CD1c-positive myeloid dendritic cell (primary cell): ENCODE results near the gene TBX4.

Experiments
- DNase-seq: peaks from one replicate; pipeline ENCODE4 v3.0.0-alpha.2; 2016; ENCODE audit errors: extremely low spot score

TBX4 gene

GRCh38 chr17:61412860-61413660 lies 39.2 kb upstream of the TBX4 start:
- no peak for DNase-seq

GRCh38 chr17:61413661-61414126 lies 38.5 kb upstream of the TBX4 start:
- no peak for DNase-seq

GRCh38 chr17:61414141-61414935 lies 37.9 kb upstream of the TBX4 start:
- DNase-seq, result no peak

GRCh38 chr17:61414936-61415251 lies 37.3 kb upstream of the TBX4 start:
- DNase-seq, result no peak

GRCh38 chr17:61415374-61416210 lies 36.6 kb upstream of the TBX4 start:
- no peak for DNase-seq

- DNase-seq, result no peak
These were observed 36.0 kb upstream of the TBX4 start for GRCh38 chr17:61416211-61416539.

GRCh38 chr17:61416540-61417363 lies 35.5 kb upstream of the TBX4 start:
- peak; percentile 82 for DNase-seq

- DNase-seq, result no peak
These were observed 33.8 kb upstream of the TBX4 start for GRCh38 chr17:61418449-61418848.

GRCh38 chr17:61419496-61420046 lies 32.7 kb upstream of the TBX4 start:
- no peak for DNase-seq

GRCh38 chr17:61420052-61420451 lies 32.2 kb upstream of the TBX4 start:
- no peak for DNase-seq

GRCh38 chr17:61420745-61421398 lies 31.4 kb upstream of the TBX4 start:
- DNase-seq, result no peak

GRCh38 chr17:61421460-61421859 lies 30.8 kb upstream of the TBX4 start:
- no peak for DNase-seq

GRCh38 chr17:61422116-61422799 lies 30.0 kb upstream of the TBX4 start:
- DNase-seq, result no peak

GRCh38 chr17:61422869-61423268 lies 29.4 kb upstream of the TBX4 start:
- no peak for DNase-seq

GRCh38 chr17:61423967-61424649 lies 28.1 kb upstream of the TBX4 start:
- DNase-seq, result no peak

GRCh38 chr17:61425682-61426481 lies 26.3 kb upstream of the TBX4 start:
- no peak for DNase-seq

- DNase-seq, result no peak
These were observed 25.5 kb upstream of the TBX4 start for GRCh38 chr17:61426482-61427304.

GRCh38 chr17:61427567-61427966 lies 24.7 kb upstream of the TBX4 start:
- DNase-seq, result no peak
